HG03139 (cell line): ENCODE data around the gene CDK15.

ENCODE experiments used
- ATAC-seq: cut with Tn5 transposase; IDR thresholded peaks from one replicate; pipeline ENCODE4 v1.9.1; 2021; ENCODE audit not compliant: unreplicated experiment

Gene CDK15

DNA sequence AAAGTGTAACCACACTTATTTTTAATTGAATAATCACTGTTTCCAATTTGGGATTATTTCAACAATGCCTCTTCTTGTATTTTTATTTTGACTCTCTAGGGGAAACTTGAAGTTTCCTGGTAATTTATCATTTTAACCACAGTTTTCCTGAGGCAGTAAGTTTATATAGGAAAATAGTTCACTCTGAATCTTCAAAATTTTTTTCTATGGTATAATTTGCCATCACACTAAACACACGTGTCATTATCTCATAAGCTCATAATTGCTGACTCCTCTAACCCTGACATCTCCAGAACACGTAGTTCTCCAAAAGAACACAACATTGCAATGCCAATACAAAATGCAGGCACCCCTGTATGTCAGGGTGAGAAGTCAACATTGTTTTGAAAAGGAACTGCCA lies 125.1 kb downstream of the CDK15 start:
- ATAC-seq, result no peak

DNA sequence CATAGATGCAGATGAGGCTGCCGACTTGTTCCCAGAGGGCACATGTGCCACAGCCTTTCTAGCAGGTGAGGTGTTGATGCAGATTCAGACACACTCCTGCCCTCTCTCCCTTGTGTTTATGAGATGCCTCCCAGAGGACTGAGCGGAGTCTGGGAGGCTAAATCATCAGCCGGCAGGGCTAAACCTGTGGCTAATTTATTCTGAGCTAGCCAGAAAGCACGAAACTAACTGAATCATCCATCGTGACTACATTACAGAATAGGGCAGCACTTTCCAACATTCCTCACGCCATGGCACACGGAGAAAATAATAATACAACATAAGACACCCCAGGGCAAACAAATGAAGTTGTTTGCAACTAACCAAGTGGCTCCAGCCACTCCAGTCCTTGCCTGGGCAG lies 125.6 kb downstream of the CDK15 start:
- ATAC-seq, result no peak

DNA sequence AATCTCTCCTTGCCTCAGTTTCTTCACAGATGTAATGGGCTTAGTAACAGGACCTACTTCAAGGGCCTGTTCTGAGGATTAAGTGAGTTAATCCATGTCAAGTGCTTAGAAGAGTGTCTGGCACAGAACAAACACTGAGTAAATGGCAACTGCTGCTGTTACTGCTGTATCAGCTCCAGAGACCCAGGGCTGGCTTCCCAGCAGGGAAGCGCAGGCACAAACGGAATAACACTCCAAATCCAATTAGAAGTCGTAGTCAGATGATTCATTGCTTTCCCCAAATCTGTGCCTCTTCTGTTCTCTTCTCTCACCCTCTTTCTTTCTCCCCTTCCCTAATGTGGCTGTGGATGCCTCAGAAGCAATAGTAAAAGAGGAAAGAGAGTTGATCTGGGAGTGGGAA lies 126.2 kb downstream of the CDK15 start:
- ATAC-seq, result no peak

DNA sequence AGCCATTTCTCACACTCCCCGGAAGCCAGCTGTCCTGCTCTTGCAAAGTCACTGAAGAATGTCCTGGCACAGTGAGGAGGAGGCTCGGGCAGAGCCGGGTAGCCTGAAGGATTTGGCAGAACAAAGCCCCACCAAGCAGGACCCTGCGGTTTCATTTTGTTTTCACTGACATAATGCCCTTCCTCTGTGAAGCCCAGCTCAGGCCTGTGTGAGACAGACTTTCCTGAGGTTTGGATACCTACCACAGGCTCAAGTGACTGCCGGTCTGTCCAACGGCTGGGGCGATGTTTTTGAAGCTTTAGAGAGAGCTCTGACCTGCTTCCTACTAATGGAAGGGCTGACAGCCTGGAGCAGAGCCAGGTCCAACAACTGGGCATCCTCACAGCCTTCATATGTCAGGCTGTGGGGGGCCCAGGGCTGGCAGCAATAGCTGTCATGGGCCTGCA lies 127.5 kb downstream of the CDK15 start:
- no peak for ATAC-seq

DNA sequence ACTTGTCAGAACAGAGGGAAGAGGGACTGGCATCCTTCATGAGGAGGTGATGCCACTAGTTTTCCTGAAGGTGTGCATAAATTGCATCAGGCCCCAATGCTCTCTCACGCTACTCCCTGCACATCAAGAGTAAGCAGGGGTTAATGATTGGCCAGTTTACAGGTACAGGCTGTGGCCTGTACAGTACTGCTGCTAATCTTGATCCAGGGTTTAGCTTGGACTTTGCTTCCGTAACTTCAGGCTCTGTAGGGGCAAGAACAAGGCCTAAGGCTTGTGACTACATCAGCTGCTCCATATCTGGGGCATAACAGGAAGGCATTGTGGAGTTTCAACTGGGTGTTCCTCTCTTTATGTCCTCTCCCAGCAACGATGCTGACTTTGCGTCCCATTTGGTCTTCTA lies 130.5 kb downstream of the CDK15 start:
- no peak for ATAC-seq

DNA sequence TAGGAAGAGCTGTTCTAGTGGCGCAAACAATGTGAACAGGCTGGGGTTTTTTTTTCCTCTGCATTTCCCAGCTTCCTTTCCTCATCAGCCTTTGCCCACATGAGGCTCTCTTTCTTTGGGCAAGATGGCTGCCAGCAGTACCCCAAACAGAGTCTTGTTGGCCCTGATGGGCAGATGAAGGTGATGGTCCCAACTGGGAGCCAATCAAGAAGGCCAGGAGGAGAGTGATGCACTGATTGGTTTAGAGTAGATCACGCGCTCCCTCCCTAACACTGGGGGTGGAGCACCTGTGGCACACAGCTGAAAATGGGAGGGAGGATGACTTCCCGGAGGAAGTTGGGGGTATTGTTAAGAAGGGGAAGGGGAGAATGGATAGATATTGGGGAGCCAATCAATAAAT lies 131.0 kb downstream of the CDK15 start:
- ATAC-seq, result no peak

DNA sequence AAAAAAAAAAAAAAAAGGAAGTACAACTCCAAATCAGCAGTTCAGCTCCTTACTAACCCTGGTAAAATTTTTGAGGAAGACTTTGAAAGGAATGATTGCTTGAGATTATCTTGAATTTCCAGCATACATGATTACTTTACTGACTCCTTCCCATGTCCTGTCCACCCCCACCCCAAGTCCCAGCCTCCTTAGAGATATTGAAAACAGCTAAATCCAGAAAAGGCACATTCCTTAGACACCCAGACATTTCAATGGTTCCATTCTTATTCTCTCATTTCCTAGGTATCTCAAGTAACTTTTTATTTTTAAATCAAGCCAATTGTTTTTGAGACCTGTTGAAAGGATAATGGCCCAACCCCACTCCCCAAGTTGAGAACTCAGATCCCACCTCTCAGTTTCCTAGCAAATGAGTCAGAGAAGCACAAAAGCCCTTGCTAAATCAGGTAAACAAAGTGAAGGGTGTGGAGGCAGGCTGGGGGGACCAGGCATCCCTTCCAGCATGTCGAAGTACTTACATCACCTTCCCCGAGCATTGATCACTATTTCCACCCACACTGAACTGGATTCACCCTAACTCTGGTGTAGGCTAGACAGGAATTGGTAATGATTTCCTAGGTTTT lies 131.9 kb downstream of the CDK15 start:
- no peak for ATAC-seq

DNA sequence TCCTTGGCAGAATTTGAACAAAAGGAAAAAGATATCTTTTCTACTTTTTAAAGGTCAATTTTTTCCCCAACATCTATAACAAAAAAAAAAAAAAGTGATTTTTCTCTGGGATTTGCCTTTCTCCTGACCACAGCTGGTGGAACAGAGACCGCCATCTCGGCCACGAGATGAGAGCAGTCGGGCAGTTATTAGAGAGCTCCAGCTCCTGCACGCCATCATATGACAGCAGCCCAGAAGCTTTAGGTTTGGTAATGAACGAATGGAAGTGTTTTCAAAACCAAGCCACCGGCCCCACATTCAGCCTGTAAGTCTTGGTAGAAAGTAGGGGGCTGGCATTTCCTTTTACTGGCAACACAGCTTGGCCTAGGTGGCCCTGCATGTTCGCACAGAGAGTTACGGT lies 132.4 kb downstream of the CDK15 start:
- no peak for ATAC-seq

DNA sequence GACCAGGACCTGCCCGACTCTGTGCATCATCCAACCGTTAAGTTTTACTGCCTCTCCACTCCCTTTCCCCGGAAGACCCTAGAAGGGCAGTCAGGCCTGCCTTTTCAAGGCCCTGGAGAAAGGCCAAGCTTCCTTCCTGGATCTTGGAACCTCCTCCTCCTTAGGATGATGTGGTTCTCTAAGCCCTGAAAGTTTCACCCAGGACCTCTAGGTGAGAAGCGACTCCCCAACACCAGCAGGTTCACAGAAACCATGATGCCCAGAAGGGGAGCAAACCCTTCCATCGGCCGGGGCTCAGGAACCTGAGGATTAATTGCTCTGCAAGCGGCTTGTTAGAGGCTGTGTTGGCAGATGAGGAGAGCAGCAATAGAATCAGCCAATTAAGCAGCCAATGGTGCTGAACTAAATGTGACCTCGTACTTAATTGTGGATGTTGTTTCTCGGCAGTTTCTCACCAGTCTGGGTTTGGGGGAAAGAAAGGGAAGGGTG lies 133.2 kb downstream of the CDK15 start:
- no peak for ATAC-seq

DNA sequence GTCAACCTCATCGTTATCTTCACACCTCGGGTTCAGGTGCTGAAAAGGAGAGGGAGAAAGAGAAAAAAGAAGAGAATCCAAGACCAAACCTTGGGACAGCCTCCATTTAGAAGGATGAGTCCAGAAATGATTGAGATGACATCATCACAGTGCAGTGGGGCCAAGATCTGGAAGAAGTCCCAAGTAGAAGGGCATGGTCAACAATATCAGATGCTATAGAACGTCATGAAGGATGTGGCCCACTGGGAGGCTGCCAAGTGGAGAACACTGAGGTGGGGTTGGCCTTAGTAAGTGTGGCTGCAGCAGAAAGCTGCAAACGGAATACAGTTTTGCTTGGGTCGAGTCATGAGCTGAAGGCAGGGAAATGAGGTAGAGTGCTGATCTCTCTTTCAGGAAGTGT lies 136.2 kb downstream of the CDK15 start:
- no peak for ATAC-seq
